Cardiac muscle cell (in vitro differentiated cells and primary cell): ENCODE results near the gene FRMD1. TPM values are rescaled to one million over a fixed set of nuclear protein-coding genes. Genes with fewer than 3 reads are reported as not detected.

ENCODE experiments used
- DNase-seq, 2 donors: peaks; one replicate each; pipeline versions ENCODE4 v3.0.0 to v3.0.0-alpha.2; 2010 to 2017; ENCODE audit warnings: low read depth in 1 of 2, low spot score in 1 of 2
- H3K27ac ChIP-seq: fragments of 200-600 bp; sonication (generic); 2 replicates; pipeline ENCODE4 v1.5.1; 2016
- H3K27me3 ChIP-seq: fragments of 200-600 bp; sonication (generic); 2 replicates; pipeline ENCODE4 v1.6.0; 2016; ENCODE audit warnings: control low read depth
- H3K36me3 ChIP-seq: fragments of 200-600 bp; sonication (generic); 2 replicates; pipeline ENCODE4 v1.5.1; 2016; ENCODE audit warnings: control low read depth
- H3K4me1 ChIP-seq: fragments of 200-600 bp; sonication (generic); 2 replicates; pipeline ENCODE4 v1.8.1; 2017; ENCODE audit warnings: low read depth, mild to moderate bottlenecking, mixed run types
- H3K4me3 ChIP-seq: fragments of 200-600 bp; sonication (generic); 2 replicates; pipeline ENCODE4 v1.5.1; 2016; ENCODE audit warnings: mild to moderate bottlenecking
- H3K9me3 ChIP-seq: fragments of 200-600 bp; sonication (generic); 2 replicates; pipeline ENCODE4 v1.5.1; 2017; ENCODE audit warnings: low read depth, mild to moderate bottlenecking, control low read depth
- polyA plus RNA-seq: library from polyadenylated mRNA; unstranded; fragments of >200 nt; fragmentation: Nextera tagmentation; extraction: Ambion mirVana; gene quantifications from 2 replicates; pipeline ENCODE4 v1.2.1, GENCODE V29; 2016
- total RNA-seq: library from RNA; depleted of rRNA; stranded (reverse); fragments of >200 nt; gene quantifications from 2 replicates; pipeline ENCODE4 v1.2.3, GENCODE V29; 2016
- TF ChIP-seq, protein P1 (sequence below): IDR thresholded peaks from 2 replicates; pipeline ENCODE4 v1.5.1; 2012; ENCODE audit warnings: low read depth, mild to moderate bottlenecking, low read length

The FRMD1 gene
- total and polyA plus RNA-seq, 2 experiments from 2014 or later: 0.09 TPM; not detected in 1

- no peak for DNase-seq
- H3K4me1 ChIP-seq: no peaks in the 10 kb centered on the region
Observed at GRCh38 chr6:168121303-168121665, 42.3 kb upstream of the FRMD1 start.

DNA sequence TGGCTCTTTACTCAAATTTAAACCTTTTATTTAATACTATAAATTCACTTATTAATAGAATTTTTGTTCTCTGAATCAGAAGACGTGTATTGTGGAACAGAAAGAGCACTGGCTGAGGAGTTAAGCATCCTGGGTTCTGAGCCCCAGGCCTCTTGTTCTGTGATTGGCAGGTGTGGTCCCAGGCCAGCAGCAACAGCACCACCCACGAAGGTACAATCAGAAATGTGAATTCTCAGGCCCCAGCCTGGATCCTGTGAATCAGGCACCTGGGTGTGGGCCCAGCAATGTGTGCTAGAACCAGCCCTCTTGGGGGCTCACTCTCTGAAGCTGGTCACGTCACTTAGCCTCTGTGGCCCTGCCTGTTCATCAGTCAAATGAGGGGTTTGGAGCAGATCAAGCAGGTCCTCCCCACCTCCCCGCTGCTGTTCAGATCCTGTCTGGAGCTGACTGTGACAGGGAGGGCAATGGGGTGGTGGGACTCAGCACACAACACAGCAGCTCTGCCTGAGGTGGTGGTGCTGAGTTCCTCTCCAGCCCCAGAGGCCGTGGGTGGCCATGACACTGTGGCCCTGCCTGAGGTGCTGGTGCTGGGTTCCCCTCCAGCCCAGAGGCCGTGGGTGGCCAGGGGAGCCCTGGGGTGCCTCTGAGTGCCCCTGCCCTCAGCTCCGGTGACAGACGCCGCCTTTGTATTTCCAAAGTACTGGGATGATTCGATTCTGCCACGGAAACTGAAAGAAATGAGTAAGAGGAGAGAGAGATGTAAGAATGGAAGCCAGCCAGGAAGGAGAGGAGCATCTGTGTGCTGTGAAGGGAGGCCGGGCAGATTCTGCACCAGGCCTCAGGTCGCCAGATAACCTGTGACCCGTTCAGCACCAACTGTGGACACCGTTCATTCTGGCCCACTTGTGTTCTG, 41.6 kb upstream of the FRMD1 start:
- DNase-seq: no peak
- no peaks in the 10 kb centered on the region for H3K4me1 ChIP-seq

More at GRCh38 chr6:168121303-168121665, 42.3 kb upstream of the FRMD1 start:
- Histone ChIP-seq H3K27ac (no peak overlapping the region), H3K36me3 (no peaks in the 10 kb centered on the region), H3K9me3 (no peaks in the 10 kb centered on the region), H3K4me3 (no peak overlapping the region), H3K27me3 (no peaks in the 10 kb centered on the region)
- TF ChIP-seq, protein P1, sequence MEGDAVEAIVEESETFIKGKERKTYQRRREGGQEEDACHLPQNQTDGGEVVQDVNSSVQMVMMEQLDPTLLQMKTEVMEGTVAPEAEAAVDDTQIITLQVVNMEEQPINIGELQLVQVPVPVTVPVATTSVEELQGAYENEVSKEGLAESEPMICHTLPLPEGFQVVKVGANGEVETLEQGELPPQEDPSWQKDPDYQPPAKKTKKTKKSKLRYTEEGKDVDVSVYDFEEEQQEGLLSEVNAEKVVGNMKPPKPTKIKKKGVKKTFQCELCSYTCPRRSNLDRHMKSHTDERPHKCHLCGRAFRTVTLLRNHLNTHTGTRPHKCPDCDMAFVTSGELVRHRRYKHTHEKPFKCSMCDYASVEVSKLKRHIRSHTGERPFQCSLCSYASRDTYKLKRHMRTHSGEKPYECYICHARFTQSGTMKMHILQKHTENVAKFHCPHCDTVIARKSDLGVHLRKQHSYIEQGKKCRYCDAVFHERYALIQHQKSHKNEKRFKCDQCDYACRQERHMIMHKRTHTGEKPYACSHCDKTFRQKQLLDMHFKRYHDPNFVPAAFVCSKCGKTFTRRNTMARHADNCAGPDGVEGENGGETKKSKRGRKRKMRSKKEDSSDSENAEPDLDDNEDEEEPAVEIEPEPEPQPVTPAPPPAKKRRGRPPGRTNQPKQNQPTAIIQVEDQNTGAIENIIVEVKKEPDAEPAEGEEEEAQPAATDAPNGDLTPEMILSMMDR: no peak

GRCh38 chr6:168119539-168119938, 40.5 kb upstream of the FRMD1 start:
- DNase-seq: no peak
- H3K4me3 ChIP-seq: no peak overlapping the region
- no peak overlapping the region for H3K27ac ChIP-seq
- no peaks in the 10 kb centered on the region for H3K27me3 ChIP-seq
- TF ChIP-seq, protein P1: no peak
- no peaks in the 10 kb centered on the region for H3K4me1 ChIP-seq
- H3K9me3 ChIP-seq: no peaks in the 10 kb centered on the region
- no peaks in the 10 kb centered on the region for H3K36me3 ChIP-seq

More for the DNA sequence above, 41.6 kb upstream of the FRMD1 start:
- no peaks in the 10 kb centered on the region for H3K36me3 ChIP-seq
- H3K4me3 ChIP-seq: no peak overlapping the region
- H3K27ac ChIP-seq: no peak overlapping the region
- no peaks in the 10 kb centered on the region for H3K27me3 ChIP-seq
- TF ChIP-seq, protein P1: no peak
- no peaks in the 10 kb centered on the region for H3K9me3 ChIP-seq

DNA sequence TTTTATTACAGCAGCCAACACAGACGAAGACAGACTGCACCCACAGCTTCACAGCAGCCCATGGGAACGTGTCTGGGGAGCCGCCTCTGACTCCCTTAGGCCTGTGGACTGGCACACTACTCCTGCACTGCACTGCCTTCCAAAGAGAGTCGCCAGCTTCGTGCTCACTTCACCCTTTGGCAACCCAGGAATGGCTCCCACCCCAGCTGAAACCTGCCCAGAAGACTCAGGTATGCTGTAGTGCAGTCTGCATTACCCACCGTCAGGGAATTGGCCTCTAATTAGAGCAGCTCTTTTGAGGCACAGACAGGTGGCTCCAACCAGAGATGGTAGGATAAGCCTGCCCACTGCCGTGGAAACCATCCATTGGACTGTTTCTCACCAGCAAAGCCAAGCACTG, 39.9 kb upstream of the FRMD1 start:
- no peak for DNase-seq
- Histone ChIP-seq H3K27me3 (no peaks in the 10 kb centered on the region), H3K9me3 (no peaks in the 10 kb centered on the region), H3K36me3 (no peaks in the 10 kb centered on the region), H3K27ac (no peak overlapping the region), H3K4me3 (no peak overlapping the region), H3K4me1 (no peaks in the 10 kb centered on the region)
- TF ChIP-seq, protein P1: no peak

- no peak overlapping the region for H3K4me3 ChIP-seq
- no peak overlapping the region for H3K27ac ChIP-seq
- no peaks in the 10 kb centered on the region for H3K27me3 ChIP-seq
- H3K4me1 ChIP-seq: no peaks in the 10 kb centered on the region
- peak in 1 of 2 donors; percentile 12 for DNase-seq
- H3K36me3 ChIP-seq: no peaks in the 10 kb centered on the region
- TF ChIP-seq, protein P1: peak; percentile 50
- H3K9me3 ChIP-seq: no peaks in the 10 kb centered on the region
Observed at GRCh38 chr6:168117942-168118341, 38.9 kb upstream of the FRMD1 start.
